GM12891 (cell line): ENCODE measurements around the gene RNF138.

ENCODE experiments used
- POLR2A ChIP-seq: IDR thresholded peaks from 2 replicates; pipeline ENCODE4 v1.6.1; 2011; ENCODE audit warnings: low read depth, low read length, control low read depth
- POLR2AphosphoS5 ChIP-seq: IDR thresholded peaks from 2 replicates; pipeline ENCODE4 v1.6.1; 2011; ENCODE audit warnings: low read depth, low read length, control low read depth
- SPI1 ChIP-seq: IDR thresholded peaks from 2 replicates; pipeline ENCODE4 v1.6.1; 2011; ENCODE audit warnings: low read depth, low read length, control low read depth

- TF ChIP-seq POLR2AphosphoS5 (no peak), SPI1 (no peak), POLR2A (no peak)
Observed at GRCh38 chr18:32139835-32140283, 48.2 kb downstream of the RNF138 start.
